ENCODE measurements around the gene FBXO48.

Gene FBXO48

DNA sequence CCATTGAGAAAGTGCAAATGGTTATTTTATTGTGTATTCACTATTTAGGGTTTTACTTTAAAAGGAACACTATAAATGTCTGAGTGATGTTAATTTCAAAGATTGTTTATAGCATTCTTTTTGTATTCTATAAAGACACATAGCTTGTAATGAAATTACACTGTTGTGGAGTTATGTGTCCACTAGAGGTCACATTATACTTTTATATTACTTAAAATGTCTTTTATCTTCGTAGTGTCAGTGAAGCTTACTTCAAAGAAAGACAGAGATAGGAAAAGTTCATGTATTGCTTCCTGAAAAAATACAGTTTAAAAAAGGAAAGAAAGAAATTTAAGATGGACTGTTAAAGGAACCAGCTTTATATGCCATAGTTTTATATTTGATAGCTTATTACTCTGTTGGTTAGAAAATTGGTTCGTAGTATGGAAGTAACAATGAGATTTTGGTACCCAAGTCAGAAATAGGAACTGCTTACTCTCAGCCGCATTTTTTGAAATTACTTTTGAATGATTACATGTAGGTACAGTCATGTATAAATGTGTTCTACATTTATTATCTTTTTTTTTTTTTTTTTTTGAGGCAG is 20.8 kb upstream of the FBXO48 start:
- DNase-seq (ENCODE audit: low read depth): peak; percentile 32

GRCh38 chr2:68483011-68483410 is 15.9 kb upstream of the FBXO48 start:
- no peak overlapping the region for H3K4me3 ChIP-seq (ENCODE audit: low read depth, low read length)

More for the DNA sequence above, 20.8 kb upstream of the FBXO48 start:
- TF ChIP-seq, protein P1, sequence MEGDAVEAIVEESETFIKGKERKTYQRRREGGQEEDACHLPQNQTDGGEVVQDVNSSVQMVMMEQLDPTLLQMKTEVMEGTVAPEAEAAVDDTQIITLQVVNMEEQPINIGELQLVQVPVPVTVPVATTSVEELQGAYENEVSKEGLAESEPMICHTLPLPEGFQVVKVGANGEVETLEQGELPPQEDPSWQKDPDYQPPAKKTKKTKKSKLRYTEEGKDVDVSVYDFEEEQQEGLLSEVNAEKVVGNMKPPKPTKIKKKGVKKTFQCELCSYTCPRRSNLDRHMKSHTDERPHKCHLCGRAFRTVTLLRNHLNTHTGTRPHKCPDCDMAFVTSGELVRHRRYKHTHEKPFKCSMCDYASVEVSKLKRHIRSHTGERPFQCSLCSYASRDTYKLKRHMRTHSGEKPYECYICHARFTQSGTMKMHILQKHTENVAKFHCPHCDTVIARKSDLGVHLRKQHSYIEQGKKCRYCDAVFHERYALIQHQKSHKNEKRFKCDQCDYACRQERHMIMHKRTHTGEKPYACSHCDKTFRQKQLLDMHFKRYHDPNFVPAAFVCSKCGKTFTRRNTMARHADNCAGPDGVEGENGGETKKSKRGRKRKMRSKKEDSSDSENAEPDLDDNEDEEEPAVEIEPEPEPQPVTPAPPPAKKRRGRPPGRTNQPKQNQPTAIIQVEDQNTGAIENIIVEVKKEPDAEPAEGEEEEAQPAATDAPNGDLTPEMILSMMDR (IDR thresholded peaks at IDR 0.05; ENCODE audit: insufficient read depth, low read depth, low read length, missing control alignments): no peak
- H3K4me3 ChIP-seq (ENCODE audit: low read depth, low read length): no peak overlapping the region

GRCh38 chr2:68482296-68482820 is 15.3 kb upstream of the FBXO48 start:
- DNase-seq (ENCODE audit: low read depth): no peak
- TF ChIP-seq, protein P1 (IDR thresholded peaks at IDR 0.05; ENCODE audit: insufficient read depth, low read depth, low read length, missing control alignments): no peak
- H3K4me3 ChIP-seq (ENCODE audit: low read depth, low read length): no peak overlapping the region

More at GRCh38 chr2:68483011-68483410, 15.9 kb upstream of the FBXO48 start:
- no peak for DNase-seq (ENCODE audit: low read depth)
- TF ChIP-seq, protein P1 (IDR thresholded peaks at IDR 0.05; ENCODE audit: insufficient read depth, low read depth, low read length, missing control alignments): no peak

DNA sequence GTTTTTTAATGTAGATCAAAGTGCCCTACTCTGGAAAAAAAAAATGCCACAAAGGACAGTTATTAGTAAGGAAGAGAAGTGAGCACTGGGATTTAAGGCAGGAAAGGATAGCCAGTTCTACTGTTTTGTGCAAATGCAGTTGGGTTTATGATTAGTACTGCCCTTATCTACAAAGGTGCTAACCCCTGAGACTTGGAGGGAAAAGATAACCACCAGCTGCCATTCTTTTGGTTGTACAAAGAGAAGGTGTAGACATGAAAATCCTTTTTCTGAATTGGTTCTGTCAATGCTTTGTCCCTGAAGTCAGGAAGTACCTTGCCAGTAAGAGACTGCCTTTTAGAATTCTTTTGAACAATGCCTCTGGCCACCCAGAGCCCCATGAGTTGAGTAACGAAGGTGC is 11.6 kb upstream of the FBXO48 start:
- TF ChIP-seq, protein P1 (IDR thresholded peaks at IDR 0.05; ENCODE audit: insufficient read depth, low read depth, low read length, missing control alignments): no peak
- H3K4me3 ChIP-seq (ENCODE audit: low read depth, low read length): no peak overlapping the region
- DNase-seq (ENCODE audit: low read depth): no peak

DNA sequence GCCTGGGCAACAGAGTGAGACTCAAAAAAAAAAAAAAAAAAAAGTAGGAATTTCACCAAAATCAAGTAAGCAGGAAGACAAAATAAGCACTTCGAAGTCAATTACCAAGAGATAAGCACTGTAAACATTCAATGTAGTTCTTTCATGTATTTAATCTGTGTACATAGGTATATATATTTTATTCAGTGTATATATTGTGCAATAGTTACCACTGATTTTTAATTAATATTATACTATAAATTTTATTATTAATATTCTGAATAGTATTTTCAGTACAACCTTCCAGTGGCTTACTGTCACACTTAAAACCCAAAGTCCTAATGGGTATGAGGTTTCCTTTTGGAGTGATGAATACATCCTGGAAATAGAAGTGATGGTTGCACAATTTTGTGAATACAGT is 9.4 kb upstream of the FBXO48 start:
- TF ChIP-seq, protein P1 (IDR thresholded peaks at IDR 0.05; ENCODE audit: insufficient read depth, low read depth, low read length, missing control alignments): no peak
- DNase-seq (ENCODE audit: low read depth): no peak

GRCh38 chr2:68475576-68475975 is 8.5 kb upstream of the FBXO48 start:
- H3K4me3 ChIP-seq (ENCODE audit: low read depth, low read length): no peak overlapping the region
- TF ChIP-seq, protein P1 (IDR thresholded peaks at IDR 0.05; ENCODE audit: insufficient read depth, low read depth, low read length, missing control alignments): no peak
- no peak for DNase-seq (ENCODE audit: low read depth)

More for the DNA sequence above, 9.4 kb upstream of the FBXO48 start:
- H3K4me3 ChIP-seq (ENCODE audit: low read depth, low read length): no peak overlapping the region

DNA sequence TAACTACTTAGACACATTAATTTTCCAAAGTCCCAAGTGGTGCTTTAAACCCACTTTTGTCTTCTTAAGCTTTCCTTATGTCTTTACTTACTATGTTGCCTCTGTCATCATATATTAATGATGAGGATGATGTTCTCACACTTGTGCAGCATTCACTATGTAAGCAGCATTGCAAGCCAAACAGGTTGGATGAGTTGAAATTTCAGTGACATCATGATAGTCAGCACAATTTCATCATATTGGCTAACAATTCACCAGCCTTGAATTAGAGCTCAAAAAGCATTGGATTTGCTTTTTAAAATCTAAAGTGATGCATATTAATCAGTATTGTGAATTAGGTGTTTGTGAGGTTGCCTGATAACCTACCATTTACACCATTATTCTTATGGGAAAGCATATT is 8.0 kb upstream of the FBXO48 start:
- no peak overlapping the region for H3K4me3 ChIP-seq (ENCODE audit: low read depth, low read length)
- no peak for DNase-seq (ENCODE audit: low read depth)
- TF ChIP-seq, protein P1 (IDR thresholded peaks at IDR 0.05; ENCODE audit: insufficient read depth, low read depth, low read length, missing control alignments): no peak

Measured in GM12865 (cell line).